HepG2 (cell line): Measurements from ENCODE around the gene CSMD2.

Source experiments
- NR2C2 ChIP-seq: sonication (generic); formaldehyde crosslinking; IDR thresholded peaks from 2 replicates; pipeline ENCODE4 v1.4.0; 2020; ENCODE audit warnings: missing genetic modification reagents, mild to moderate bottlenecking, moderate library complexity, borderline replicate concordance
- SP1 ChIP-seq, 2 experiments: fragments of 450-650 bp in 1 of 2; sonication (generic) in 1 of 2; formaldehyde crosslinking in 1 of 2; IDR thresholded peaks; 2 replicates each; pipeline versions ENCODE4 v1.4.0 to v1.6.1; 2016 to 2020; ENCODE audit warnings: missing genetic modification reagents in 1 of 2
- TCF7 ChIP-seq: sonication (generic); IDR thresholded peaks from 2 replicates; pipeline ENCODE4 v1.6.1; 2016; ENCODE audit warnings: antibody characterized with exemption, low read depth
- U2AF2 ChIP-seq: fragments of 200-400 bp; formaldehyde crosslinking; IDR thresholded peaks from 2 replicates; pipeline ENCODE4 v1.6.1; 2017; ENCODE audit warnings: low read depth, mild to moderate bottlenecking, low read length
- ZNF775 ChIP-seq: sonication (generic); formaldehyde crosslinking; IDR thresholded peaks from 2 replicates; pipeline ENCODE4 v1.4.0; 2020; ENCODE audit warnings: missing genetic modification reagents, mild to moderate bottlenecking, moderate library complexity, borderline replicate concordance
- TF ChIP-seq, protein P1 (sequence below): sonication (generic); formaldehyde crosslinking; IDR thresholded peaks from 2 replicates; pipeline ENCODE4 v1.5.0; 2020; ENCODE audit warnings: mild to moderate bottlenecking, missing genetic modification reagents, moderate library complexity

DNA sequence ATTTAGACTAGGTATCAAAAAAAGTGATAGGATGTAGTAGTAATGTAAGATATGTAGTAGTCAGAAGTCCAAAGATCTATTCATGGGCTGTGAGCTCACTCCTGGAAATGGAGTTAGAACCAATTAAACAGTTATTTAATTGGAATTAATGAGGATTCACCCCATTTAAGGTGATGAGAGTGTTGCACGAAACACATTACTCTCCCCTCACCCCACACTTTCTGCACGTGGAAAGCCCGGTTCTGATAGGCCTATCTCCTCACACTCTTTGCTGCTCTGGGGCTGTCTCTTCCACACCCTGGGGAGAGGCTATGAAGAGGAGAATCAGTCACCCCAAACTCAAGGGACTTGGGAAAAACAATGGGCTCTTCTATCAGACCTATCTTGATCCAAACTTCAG, 174.7 kb downstream of the CSMD2 start:
- TF ChIP-seq ZNF775 (no peak), TCF7 (no peak), SP1 (IDR thresholded peaks at IDR 0.05) (no peak), SP1 (CRISPR knock-in tag; IDR thresholded peaks at IDR 0.05) (no peak), U2AF2 (no peak), NR2C2 (no peak)
- TF ChIP-seq, protein P1, sequence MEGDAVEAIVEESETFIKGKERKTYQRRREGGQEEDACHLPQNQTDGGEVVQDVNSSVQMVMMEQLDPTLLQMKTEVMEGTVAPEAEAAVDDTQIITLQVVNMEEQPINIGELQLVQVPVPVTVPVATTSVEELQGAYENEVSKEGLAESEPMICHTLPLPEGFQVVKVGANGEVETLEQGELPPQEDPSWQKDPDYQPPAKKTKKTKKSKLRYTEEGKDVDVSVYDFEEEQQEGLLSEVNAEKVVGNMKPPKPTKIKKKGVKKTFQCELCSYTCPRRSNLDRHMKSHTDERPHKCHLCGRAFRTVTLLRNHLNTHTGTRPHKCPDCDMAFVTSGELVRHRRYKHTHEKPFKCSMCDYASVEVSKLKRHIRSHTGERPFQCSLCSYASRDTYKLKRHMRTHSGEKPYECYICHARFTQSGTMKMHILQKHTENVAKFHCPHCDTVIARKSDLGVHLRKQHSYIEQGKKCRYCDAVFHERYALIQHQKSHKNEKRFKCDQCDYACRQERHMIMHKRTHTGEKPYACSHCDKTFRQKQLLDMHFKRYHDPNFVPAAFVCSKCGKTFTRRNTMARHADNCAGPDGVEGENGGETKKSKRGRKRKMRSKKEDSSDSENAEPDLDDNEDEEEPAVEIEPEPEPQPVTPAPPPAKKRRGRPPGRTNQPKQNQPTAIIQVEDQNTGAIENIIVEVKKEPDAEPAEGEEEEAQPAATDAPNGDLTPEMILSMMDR (CRISPR knock-in tag), result no peak
